SJSA1 (cell line): ENCODE results near the gene CLTB. TPM values are rescaled to one million over a fixed set of nuclear protein-coding genes. Genes with fewer than 3 reads are reported as not detected.
"Not testable (repeated sequence)": the region's sequence is repeated elsewhere in the genome, so short reads cannot be mapped to it uniquely, and the experiment has no call there.

Experiments
- DNase-seq, 2 experiments: peaks; one replicate each; pipeline ENCODE4 v3.0.0-alpha.2; 2015 to 2020; ENCODE audit warnings: low spot score in 2 of 2, low read depth in 1 of 2
- H3K27ac ChIP-seq: fragments of 250-450 bp; sonication (Bioruptor Pico); 2 replicates; pipeline ENCODE4 v1.5.1; 2020; ENCODE audit warnings: mild to moderate bottlenecking, moderate library complexity
- H3K27me3 ChIP-seq: fragments of 250-450 bp; sonication (Bioruptor Pico); replicated peaks from 2 replicates; pipeline ENCODE4 v1.5.1; 2020; ENCODE audit warnings: mild to moderate bottlenecking, moderate library complexity
- H3K36me3 ChIP-seq: fragments of 250-450 bp; sonication (Bioruptor Pico); 2 replicates; pipeline ENCODE4 v1.5.1; 2020; ENCODE audit warnings: mild to moderate bottlenecking
- H3K4me1 ChIP-seq: fragments of 250-450 bp; sonication (Bioruptor Pico); replicated peaks from 2 replicates; pipeline ENCODE4 v1.6.1; 2021; ENCODE audit warnings: mild to moderate bottlenecking
- H3K4me3 ChIP-seq: fragments of 250-450 bp; sonication (Bioruptor Pico); 2 replicates; pipeline ENCODE4 v1.5.1; 2020; ENCODE audit warnings: mild to moderate bottlenecking
- H3K9me3 ChIP-seq: fragments of 250-450 bp; sonication (Bioruptor Pico); replicated peaks from 2 replicates; pipeline ENCODE4 v1.5.1; 2020; ENCODE audit warnings: mild to moderate bottlenecking
- total RNA-seq: library from RNA; depleted of rRNA; stranded (reverse); fragments of >200 nt; shearing (Covaris generic); gene quantifications from 2 replicates; pipeline ENCODE4 v1.2.3, GENCODE V29; 2014

CLTB gene
- total RNA-seq, 1 experiment from 2014 or later: 206 TPM

DNA sequence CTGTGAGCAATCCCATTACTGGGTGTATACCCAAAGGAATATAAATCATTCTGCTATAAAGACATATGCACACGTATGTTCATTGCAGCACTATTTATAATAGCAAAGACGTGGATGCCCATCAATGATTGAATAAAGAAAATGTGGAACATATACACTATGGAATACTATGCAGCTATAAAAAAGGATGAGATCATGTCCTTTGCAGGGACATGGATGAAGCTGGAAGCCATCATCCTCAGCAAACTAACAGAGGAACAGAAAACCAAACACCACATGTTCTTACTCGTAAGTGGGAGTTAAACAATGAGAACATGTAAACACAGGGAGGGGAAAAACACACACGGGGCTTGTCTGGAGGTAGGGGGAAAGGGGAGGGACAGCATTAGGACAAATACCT lies 26.6 kb upstream of the CLTB start:
- H3K4me3 ChIP-seq, H3K9me3 ChIP-seq, DNase-seq, H3K27me3 ChIP-seq, H3K27ac ChIP-seq, H3K36me3 ChIP-seq: not testable (repeated sequence)
- peaks cover 49% of the 10 kb centered on the region for H3K4me1 ChIP-seq

DNA sequence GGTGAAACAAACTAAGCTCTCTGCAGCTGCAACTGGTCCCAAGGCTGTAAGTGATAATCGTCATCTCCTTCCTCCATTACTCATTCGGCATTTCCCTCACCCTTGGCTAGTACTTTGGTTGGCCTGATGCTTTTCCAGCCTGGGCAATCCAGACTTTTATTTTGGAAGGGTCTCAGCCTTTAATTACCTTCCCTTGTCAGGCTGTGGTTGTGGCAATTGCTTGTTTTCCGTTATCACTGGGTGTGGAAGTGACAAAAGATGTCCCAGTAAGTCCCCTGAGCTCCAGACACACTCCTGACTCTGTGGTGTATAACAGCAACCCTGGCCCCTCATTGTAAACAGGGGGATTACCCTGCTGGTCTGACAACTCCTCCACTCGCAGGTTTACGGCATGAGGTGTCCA lies 25.6 kb upstream of the CLTB start:
- no peak for DNase-seq

DNA sequence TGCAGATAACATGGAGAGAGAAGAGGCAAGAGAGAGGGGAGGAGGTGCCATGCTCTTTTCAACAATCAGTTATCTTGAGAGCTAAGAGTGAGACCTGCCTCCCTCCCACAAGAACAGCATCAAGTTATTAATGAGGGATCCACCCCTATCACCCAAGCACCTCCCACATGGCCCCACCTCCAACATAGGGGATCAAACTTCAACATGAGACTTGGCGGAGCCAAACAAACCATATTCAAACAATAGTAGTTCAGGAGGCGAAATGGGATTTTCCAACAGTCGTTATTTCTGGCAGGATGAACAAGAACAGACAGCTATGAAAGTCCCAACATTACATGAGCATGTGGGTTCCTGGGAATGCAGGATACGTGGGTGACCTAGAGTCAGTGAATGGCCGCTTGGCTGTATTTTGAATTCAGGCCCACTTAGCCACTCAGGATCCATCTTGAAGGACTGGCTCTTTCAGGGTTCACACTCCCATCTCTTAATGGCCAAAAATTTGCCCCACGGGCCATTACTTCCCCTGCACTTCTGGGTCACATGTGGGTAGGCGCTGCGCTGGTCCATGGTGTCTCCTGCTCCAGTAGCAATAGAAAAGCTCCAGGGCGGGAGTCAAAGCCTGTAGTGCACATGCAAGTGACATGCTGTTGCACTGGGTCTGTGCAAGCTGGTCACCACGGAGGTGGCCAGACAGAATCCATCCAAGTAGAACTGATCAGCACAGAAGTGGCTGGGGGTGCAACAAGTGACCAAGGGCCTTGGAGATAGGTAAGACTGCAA lies 24.8 kb upstream of the CLTB start:
- H3K4me3 ChIP-seq: no peak overlapping the region
- H3K27ac ChIP-seq: 0 out of 2 replicates have a peak overlapping the region, but pooled peaks have one; percentile 12
- no peaks in the 10 kb centered on the region for H3K27me3 ChIP-seq
- no peaks in the 10 kb centered on the region for H3K36me3 ChIP-seq
- H3K9me3 ChIP-seq: no peaks in the 10 kb centered on the region
- H3K4me1 ChIP-seq: peaks cover 52% of the 10 kb centered on the region
- DNase-seq: peak; percentile 58 to 67

More for the DNA sequence above, 25.6 kb upstream of the CLTB start:
- peaks cover 48% of the 10 kb centered on the region for H3K4me1 ChIP-seq
- H3K4me3 ChIP-seq: no peak overlapping the region
- no peak overlapping the region for H3K27ac ChIP-seq
- no peaks in the 10 kb centered on the region for H3K36me3 ChIP-seq
- no peaks in the 10 kb centered on the region for H3K9me3 ChIP-seq
- H3K27me3 ChIP-seq: no peaks in the 10 kb centered on the region

DNA sequence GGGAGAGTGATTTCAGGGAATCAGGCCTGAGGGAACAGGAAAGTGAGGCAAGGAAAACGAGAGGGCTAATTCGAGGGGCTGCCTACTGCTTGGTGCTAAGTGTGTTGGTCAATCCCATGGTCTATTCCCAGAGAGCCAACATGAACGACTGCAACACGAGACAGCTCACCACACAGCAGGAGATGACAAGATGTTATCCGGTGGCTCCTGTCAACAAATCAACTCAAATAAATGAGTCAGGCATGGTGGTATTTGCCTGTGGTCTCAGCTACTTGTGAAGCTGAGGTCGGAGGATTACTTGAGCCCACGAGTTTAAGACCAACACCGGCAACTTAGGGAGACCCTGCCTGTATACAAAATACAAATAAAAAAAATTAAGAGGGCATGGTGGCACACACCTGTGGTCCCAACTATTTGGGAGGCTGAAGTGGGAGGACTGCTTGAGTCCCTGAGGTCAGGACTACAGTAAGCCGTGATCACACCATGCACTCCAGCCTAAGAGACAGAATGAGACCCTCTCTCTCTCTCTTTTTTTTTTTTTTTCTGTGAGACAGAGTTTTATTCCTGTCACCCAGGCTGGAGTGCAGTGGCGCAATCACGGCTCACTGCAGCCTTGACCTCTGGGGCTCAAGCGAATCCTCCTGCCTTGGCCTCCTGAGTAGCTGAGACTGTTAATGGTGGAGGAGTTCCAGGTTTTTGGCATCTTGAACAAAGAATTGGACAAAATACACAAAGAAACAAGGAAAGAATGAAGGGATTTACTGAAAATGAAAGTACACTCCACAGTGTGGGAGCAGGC lies 22.8 kb upstream of the CLTB start:
- peak; percentile 85 for DNase-seq
- Histone ChIP-seq H3K36me3 (no peaks in the 10 kb centered on the region), H3K27ac (no peak overlapping the region), H3K27me3 (no peaks in the 10 kb centered on the region), H3K9me3 (no peaks in the 10 kb centered on the region), H3K4me3 (no peak overlapping the region), H3K4me1 (peaks cover 52% of the 10 kb centered on the region)

DNA sequence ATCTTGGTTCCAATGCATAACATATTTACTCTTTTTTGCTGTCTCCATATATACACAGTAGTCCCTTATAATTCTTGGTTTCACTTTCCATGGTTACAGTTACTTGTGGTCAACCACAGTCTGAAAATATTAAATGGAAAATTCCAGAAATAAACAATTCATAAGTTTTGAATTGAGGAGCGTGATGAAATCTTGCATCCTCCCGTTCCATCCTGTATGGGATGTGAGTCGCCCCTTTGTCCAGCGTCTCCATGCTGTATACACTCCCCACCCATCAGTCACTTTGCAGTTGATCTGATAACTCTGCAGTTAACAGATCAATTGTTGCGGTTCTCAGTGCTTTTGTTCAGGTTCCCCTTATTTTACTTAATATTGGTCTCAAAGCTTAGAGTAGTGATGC lies 20.3 kb upstream of the CLTB start:
- peak in 1 of 2 experiments; percentile 32 for DNase-seq
- 0 out of 2 replicates have a peak, but pooled peaks cover 5% of the 10 kb centered on the region for H3K27me3 ChIP-seq
- H3K36me3 ChIP-seq: no peaks in the 10 kb centered on the region
- H3K4me1 ChIP-seq: peaks cover 46% of the 10 kb centered on the region
- no peaks in the 10 kb centered on the region for H3K9me3 ChIP-seq
- no peak overlapping the region; the same call in 1 of the 2 replicates for H3K4me3 ChIP-seq
- peak overlapping the region; percentile 5; the same call in 1 of the 2 replicates for H3K27ac ChIP-seq

DNA sequence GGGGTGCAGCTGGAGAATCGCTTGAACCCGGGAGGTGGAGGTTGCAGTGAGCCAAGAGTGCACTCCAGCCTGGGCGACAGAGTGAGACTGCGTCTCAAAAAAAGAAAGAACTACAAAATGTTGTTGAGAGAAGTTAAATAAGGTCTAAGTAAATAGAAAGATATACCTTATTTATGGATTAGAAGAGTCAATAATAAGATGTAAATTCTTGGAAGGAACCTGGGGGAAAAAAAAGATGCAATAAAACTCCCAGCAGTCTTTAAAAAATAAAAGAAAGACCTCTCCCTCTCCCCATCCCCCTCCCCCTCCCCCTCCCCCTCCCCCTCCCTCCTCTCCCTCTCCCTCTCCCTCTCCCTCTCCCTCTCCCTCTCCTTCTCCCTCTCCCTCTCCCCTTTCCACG lies 16.4 kb upstream of the CLTB start:
- Histone ChIP-seq H3K4me1 (peaks cover 15% of the 10 kb centered on the region), H3K27ac (no peak overlapping the region), H3K9me3 (no peaks in the 10 kb centered on the region), H3K27me3 (0 out of 2 replicates have a peak, but pooled peaks cover 8% of the 10 kb centered on the region), H3K4me3 (no peak overlapping the region), H3K36me3 (no peaks in the 10 kb centered on the region)
- DNase-seq: no peak

DNA sequence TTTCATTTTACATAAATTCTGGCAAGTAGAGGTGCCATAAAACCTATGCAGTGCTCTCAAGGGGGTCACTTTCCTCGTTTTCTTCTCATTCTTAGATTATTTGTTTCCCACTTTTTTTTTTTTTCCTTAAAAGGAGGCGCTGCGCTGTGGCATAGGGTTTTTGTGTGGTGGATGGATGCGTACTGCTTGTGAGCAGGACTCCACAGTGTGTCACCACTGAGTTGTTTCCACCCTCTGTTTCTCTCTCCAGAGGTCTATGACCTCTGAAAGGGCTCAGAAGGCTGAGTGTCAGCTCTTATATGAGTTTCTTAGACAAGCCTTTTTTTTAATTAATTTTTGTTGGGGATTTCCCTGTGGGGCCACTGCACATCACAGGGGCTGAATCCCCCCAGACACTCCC lies 13.6 kb upstream of the CLTB start:
- H3K36me3 ChIP-seq: no peaks in the 10 kb centered on the region
- H3K4me1 ChIP-seq: peaks cover 4% of the 10 kb centered on the region
- H3K4me3 ChIP-seq: no peak overlapping the region
- H3K9me3 ChIP-seq: no peaks in the 10 kb centered on the region
- H3K27me3 ChIP-seq: 0 out of 2 replicates have a peak, but pooled peaks cover 8% of the 10 kb centered on the region
- DNase-seq: no peak
- no peak overlapping the region for H3K27ac ChIP-seq

DNA sequence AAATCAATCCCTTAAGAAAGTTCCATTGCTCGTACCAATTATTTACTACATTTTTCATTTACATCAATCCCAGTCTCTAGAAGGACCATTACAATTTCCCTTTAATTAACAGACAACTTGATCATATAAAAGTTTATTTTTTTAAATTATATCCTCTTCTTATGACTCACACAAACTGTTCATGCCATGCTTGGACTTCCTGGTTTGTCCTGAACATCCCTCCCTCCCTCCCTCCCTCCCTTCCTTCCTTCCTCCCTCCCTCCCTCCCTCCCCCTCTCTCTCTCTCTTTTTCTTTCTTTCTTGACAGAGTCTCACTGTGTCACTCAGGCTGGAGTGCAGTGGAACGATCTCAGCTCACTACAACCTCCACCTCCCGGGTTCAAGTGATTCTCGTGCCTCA lies 11.6 kb upstream of the CLTB start:
- Histone ChIP-seq H3K4me3 (no peak overlapping the region), H3K27ac (no peak overlapping the region), H3K4me1 (peaks cover 4% of the 10 kb centered on the region), H3K27me3 (0 out of 2 replicates have a peak, but pooled peaks cover 10% of the 10 kb centered on the region), H3K36me3 (no peaks in the 10 kb centered on the region), H3K9me3 (no peaks in the 10 kb centered on the region; the same call in 1 of the 2 replicates)
- DNase-seq: no peak

DNA sequence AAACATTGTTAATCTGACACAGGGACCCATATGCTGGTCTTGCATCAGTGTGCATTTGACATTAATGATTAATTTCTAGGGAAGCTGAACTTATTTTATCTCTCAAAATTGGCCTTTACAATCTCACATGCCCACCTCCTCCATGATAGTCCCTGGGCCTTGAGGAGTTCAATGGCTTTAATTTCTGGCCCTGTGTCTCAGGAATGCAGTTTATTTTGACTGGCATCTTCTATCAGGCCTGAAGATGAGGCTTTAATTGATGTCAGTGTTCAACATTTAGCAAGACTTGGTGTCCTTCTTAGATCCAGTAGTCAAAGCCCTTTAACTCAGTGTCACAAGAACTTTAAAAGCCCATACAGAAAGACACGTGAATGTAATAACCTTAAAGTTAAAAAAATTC lies 10.5 kb upstream of the CLTB start:
- Histone ChIP-seq H3K27ac (no peak overlapping the region), H3K27me3 (0 out of 2 replicates have a peak, but pooled peaks cover 7% of the 10 kb centered on the region), H3K4me1 (peaks cover 4% of the 10 kb centered on the region), H3K36me3 (no peaks in the 10 kb centered on the region), H3K4me3 (no peak overlapping the region), H3K9me3 (no peaks in the 10 kb centered on the region; the same call in 1 of the 2 replicates)
- DNase-seq: no peak

DNA sequence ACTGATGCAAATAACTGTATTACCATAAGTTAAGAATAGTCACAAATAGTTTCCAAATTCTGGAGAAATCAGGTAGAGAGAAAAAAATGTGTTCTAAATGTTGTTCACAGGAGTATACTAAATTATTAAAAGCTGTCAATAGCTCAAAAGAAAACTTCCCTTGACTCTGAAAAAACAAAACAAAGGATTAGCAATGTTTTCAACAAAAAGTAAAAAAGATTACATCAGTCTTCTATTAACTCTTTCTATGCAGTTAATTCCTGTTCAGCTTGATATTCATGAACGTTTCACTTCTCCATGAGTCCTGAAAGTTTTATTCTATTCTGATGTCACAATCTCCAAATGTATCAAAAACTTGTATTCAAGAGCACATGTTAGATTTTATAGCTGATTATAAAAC lies 9.5 kb upstream of the CLTB start:
- Histone ChIP-seq H3K9me3 (peaks cover 6% of the 10 kb centered on the region), H3K27me3 (0 out of 2 replicates have a peak, but pooled peaks cover 5% of the 10 kb centered on the region), H3K4me3 (no peak overlapping the region), H3K36me3 (no peaks in the 10 kb centered on the region), H3K4me1 (peaks cover 4% of the 10 kb centered on the region), H3K27ac (no peak overlapping the region)
- DNase-seq: no peak

DNA sequence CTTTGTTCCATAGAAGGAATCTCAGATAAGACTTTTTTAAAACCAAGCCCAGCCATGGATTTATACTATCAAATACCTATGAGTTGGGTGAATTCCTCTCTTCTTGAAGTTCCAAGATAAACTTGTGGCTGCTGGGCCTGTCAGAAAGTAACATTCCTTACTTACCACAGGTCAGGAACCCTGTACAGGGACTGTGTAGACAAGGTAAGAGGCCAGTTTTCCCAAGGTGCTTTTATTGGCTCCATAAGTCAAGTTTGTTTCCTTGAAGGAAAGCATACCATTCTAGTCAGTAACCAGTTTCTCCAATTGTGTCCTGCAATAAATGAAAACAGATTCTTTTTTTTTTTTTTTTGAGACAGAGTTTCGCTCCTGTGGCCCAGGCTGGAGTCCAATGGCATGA lies 8.8 kb upstream of the CLTB start:
- no peak overlapping the region for H3K4me3 ChIP-seq
- H3K4me1 ChIP-seq: peaks cover 4% of the 10 kb centered on the region
- no peaks in the 10 kb centered on the region for H3K36me3 ChIP-seq
- H3K27ac ChIP-seq: no peak overlapping the region
- H3K27me3 ChIP-seq: 0 out of 2 replicates have a peak, but pooled peaks cover 5% of the 10 kb centered on the region
- peaks cover 12% of the 10 kb centered on the region for H3K9me3 ChIP-seq
- no peak for DNase-seq

DNA sequence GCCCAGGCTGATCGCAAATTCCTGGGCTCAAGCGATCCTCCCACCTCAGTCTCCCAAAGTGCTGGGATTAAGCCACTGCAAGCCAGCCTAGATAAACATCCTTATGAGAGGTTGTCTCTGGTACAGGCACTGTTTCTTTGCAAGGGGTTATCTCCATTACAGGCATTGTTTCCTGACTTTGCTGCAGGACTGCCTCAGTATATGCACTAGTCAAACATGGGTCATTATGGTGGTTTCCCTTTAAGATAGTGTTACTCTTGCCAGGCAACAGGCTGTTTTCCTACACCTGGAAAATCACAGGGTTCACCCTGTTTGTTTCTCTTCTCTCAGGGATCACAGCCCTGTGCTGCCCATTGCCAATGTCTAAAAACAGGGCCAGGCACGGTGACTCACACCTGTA lies 7.8 kb upstream of the CLTB start:
- peaks cover 4% of the 10 kb centered on the region for H3K4me1 ChIP-seq
- no peak overlapping the region for H3K4me3 ChIP-seq
- 0 out of 2 replicates have a peak, but pooled peaks cover 5% of the 10 kb centered on the region for H3K27me3 ChIP-seq
- no peak for DNase-seq
- no peaks in the 10 kb centered on the region for H3K36me3 ChIP-seq
- H3K9me3 ChIP-seq: peaks cover 12% of the 10 kb centered on the region
- no peak overlapping the region for H3K27ac ChIP-seq

DNA sequence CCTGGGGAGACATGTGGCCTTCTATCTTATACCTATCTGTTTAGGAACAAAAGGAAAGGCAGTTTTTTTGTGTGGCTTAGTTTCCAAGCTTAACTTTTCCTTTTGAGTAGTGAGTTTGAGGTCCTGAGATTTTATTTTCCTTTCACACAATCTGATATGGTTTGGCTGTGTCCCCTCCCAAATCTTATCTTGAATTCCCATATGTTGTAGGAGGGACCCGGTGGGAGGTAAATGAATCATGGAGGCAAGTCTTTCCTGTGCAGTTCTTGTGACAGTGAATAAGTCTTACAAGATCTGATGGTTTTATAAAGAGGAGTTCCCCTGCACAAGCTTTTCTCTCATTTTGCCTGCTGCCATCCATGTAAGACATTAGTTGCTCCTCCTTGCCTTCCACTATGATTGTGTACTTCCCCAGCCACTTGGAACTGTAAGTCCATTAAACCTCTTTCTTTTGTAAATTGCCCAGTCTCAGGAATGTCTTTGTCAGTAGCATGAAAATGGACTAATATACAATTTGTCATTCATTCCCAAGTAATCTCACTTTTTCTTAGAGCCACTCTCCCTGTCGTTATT lies 4.7 kb upstream of the CLTB start:
- H3K27me3 ChIP-seq: 0 out of 2 replicates have a peak, but pooled peaks cover 5% of the 10 kb centered on the region
- H3K9me3 ChIP-seq: peaks cover 15% of the 10 kb centered on the region
- H3K4me1 ChIP-seq: peaks cover 11% of the 10 kb centered on the region
- no peak for DNase-seq
- H3K4me3 ChIP-seq: no peak overlapping the region
- H3K27ac ChIP-seq: no peak overlapping the region
- peaks cover 6% of the 10 kb centered on the region for H3K36me3 ChIP-seq
